IMR-90 (cell line): ENCODE data around the gene NUP93.

ENCODE experiments used
- CEBPB ChIP-seq: IDR thresholded peaks from 2 replicates; pipeline ENCODE4 v1.6.1; 2012; ENCODE audit warnings: low read depth, low read length, improper control_type of control experiment
- CHD1 ChIP-seq: IDR thresholded peaks from 2 replicates; pipeline ENCODE4 v1.6.1; 2012; ENCODE audit warnings: low read depth, low read length, improper control_type of control experiment
- MAFK ChIP-seq: IDR thresholded peaks from 2 replicates; pipeline ENCODE4 v1.6.1; 2012; ENCODE audit warnings: low read depth, low read length, improper control_type of control experiment
- MAZ ChIP-seq: IDR thresholded peaks from 2 replicates; pipeline ENCODE4 v1.6.1; 2012; ENCODE audit warnings: low read depth, mild to moderate bottlenecking, low read length, improper control_type of control experiment, moderate library complexity, borderline replicate concordance
- POLR2A ChIP-seq: IDR thresholded peaks from 2 replicates; pipeline ENCODE4 v1.6.1; 2012; ENCODE audit warnings: mild to moderate bottlenecking, low read depth, low read length
- RAD21 ChIP-seq: IDR thresholded peaks from 2 replicates; pipeline ENCODE4 v1.6.1; 2012; ENCODE audit warnings: low read length, improper control_type of control experiment
- RCOR1 ChIP-seq: IDR thresholded peaks from 2 replicates; pipeline ENCODE4 v1.6.1; 2012; ENCODE audit warnings: mild to moderate bottlenecking, low read length, improper control_type of control experiment; ENCODE audit not compliant: insufficient replicate concordance
- RFX5 ChIP-seq: IDR thresholded peaks from 2 replicates; pipeline ENCODE4 v1.8.0; 2012; ENCODE audit warnings: low read depth, mild to moderate bottlenecking, low read length, moderate library complexity
- SMC3 ChIP-seq: fragments of 150-350 bp; IDR thresholded peaks from 2 replicates; pipeline ENCODE4 v1.6.1; 2016; ENCODE audit warnings: low read depth, mild to moderate bottlenecking, antibody characterized with exemption, low read length, moderate library complexity
- TF ChIP-seq, protein P1 (sequence below): conservative IDR thresholded peaks from 2 replicates; pipeline ENCODE4 v1.5.1; 2012; ENCODE audit warnings: mild to moderate bottlenecking, low read depth, low read length, improper control_type of control experiment
- TF ChIP-seq, protein P2 (sequence below): fragments of 150-350 bp; IDR thresholded peaks from 2 replicates; pipeline ENCODE4 v1.6.1; 2016; ENCODE audit warnings: low read depth, mild to moderate bottlenecking, low read length, moderate library complexity, borderline replicate concordance

DNA sequence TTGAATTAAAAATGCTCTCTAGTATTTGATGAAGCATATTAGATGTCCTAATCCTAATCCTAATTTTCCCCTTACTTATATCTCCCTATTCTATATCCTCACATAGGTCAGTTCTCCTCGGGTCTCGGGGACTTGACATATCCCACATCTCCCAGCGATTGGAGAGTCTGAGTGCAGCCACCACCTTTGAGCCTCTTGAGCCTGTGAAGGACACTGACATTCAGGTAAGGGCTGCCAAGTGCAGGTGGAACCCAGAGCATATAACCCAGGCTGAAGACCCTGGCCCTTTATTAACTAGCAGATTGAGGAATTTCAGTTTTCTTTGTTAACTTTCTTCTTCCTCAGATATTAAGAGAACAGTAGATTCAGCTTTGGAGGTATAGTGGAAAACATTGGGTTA, 28.5 kb downstream of the NUP93 start:
- TF ChIP-seq, protein P1, sequence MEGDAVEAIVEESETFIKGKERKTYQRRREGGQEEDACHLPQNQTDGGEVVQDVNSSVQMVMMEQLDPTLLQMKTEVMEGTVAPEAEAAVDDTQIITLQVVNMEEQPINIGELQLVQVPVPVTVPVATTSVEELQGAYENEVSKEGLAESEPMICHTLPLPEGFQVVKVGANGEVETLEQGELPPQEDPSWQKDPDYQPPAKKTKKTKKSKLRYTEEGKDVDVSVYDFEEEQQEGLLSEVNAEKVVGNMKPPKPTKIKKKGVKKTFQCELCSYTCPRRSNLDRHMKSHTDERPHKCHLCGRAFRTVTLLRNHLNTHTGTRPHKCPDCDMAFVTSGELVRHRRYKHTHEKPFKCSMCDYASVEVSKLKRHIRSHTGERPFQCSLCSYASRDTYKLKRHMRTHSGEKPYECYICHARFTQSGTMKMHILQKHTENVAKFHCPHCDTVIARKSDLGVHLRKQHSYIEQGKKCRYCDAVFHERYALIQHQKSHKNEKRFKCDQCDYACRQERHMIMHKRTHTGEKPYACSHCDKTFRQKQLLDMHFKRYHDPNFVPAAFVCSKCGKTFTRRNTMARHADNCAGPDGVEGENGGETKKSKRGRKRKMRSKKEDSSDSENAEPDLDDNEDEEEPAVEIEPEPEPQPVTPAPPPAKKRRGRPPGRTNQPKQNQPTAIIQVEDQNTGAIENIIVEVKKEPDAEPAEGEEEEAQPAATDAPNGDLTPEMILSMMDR: no peak
- TF ChIP-seq POLR2A (no peak), RAD21 (no peak), MAFK (no peak), SMC3 (no peak), RFX5 (no peak), CHD1 (no peak), MAZ (no peak), RCOR1 (no peak), CEBPB (no peak)
- TF ChIP-seq, protein P2, sequence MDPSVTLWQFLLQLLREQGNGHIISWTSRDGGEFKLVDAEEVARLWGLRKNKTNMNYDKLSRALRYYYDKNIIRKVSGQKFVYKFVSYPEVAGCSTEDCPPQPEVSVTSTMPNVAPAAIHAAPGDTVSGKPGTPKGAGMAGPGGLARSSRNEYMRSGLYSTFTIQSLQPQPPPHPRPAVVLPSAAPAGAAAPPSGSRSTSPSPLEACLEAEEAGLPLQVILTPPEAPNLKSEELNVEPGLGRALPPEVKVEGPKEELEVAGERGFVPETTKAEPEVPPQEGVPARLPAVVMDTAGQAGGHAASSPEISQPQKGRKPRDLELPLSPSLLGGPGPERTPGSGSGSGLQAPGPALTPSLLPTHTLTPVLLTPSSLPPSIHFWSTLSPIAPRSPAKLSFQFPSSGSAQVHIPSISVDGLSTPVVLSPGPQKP: no peak
